SH-SY5Y (cell line): ENCODE data around the gene ZNF446.

Experiments used
- GATA2 ChIP-seq: IDR thresholded peaks from 2 replicates; pipeline ENCODE4 v1.6.1; 2011; ENCODE audit warnings: mild to moderate bottlenecking, low read depth, low read length
- GATA3 ChIP-seq: IDR thresholded peaks from 2 replicates; pipeline ENCODE4 v1.6.1; 2011; ENCODE audit warnings: low read depth, mild to moderate bottlenecking, low read length, moderate library complexity

DNA sequence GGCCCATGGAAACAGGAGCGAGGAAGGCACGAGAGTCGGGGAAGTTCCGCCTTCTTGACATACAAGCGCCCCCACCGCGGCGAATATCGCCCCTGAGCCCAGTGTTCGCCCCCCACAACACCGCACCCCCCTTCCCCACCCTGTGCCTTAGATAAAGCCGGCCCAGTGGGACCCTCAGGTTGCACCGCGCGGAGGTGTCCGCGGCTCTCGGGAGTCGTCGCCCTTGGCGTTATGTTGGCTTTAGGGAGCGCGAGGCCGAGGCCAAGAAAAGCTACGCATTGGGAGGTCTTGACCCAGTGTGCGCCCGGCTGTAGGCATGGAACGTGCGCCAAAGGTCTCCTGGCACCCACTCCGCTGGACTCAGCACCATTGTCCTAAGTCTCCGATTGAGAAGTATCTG, 35.6 kb upstream of the ZNF446 start:
- no peak for TF ChIP-seq GATA2
- no peak for TF ChIP-seq GATA3
